ENCODE results near the gene SMPDL3A.

Gene SMPDL3A

GRCh38 chr6:122778302-122778701, 10.8 kb upstream of the SMPDL3A start:
- no peak for DNase-seq (ENCODE audit: low read depth)

- no peak for DNase-seq (ENCODE audit: low read depth)
These were observed 9.9 kb upstream of the SMPDL3A start for GRCh38 chr6:122778985-122779661.

DNA sequence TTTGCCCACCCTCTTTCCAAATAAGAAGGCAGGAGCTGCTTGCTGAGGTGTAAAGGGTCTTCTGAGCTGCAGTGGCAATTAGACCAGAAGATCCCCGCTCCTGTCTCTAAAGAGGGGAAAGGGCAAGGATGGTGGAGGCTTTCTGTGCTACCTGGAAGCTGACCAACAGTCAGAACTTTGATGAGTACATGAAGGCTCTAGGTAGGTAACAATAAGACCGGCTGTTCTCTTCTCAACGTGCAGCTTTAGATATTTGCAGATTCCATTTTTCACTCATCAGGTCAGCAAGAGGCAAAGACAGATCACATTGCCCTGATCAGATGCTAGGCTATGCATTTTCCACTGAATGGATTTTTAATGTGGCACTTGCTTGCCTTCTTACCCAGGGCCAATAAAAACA, 9.4 kb upstream of the SMPDL3A start, which contains the start of gene FABP7:
FABP7 (plus strand) TSS at position 50 of the 400 bp plus-strand sequence; CDS start at position 129, 79 bp downstream.
- DNase-seq (ENCODE audit: low read depth) = no peak

- DNase-seq (ENCODE audit: low read depth) = no peak
These were observed 8.9 kb upstream of the SMPDL3A start for GRCh38 chr6:122780114-122780513.

- DNase-seq (ENCODE audit: low read depth) = no peak
These were observed 7.3 kb upstream of the SMPDL3A start for GRCh38 chr6:122781716-122782115.

DNA sequence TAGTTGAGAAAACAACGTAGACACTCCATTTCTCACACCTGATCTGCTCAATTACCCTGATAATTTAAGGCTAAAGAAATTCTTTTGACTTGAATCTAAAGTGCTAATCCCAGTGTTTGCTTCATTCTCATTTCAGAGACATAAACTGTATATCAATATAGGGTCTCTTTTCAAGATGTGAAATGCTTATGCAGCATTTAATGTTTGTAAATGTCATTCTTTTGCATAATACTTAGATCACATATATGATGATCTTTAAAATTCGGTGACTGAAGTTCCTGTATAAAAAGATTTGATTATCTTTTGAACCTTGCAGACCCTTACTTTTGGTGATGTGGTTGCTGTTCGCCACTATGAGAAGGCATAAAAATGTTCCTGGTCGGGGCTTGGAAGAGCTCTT, 5.7 kb upstream of the SMPDL3A start:
- no peak for DNase-seq (ENCODE audit: low read depth)

GRCh38 chr6:122785891-122786290, 3.2 kb upstream of the SMPDL3A start:
- DNase-seq (ENCODE audit: low read depth) = no peak

DNA sequence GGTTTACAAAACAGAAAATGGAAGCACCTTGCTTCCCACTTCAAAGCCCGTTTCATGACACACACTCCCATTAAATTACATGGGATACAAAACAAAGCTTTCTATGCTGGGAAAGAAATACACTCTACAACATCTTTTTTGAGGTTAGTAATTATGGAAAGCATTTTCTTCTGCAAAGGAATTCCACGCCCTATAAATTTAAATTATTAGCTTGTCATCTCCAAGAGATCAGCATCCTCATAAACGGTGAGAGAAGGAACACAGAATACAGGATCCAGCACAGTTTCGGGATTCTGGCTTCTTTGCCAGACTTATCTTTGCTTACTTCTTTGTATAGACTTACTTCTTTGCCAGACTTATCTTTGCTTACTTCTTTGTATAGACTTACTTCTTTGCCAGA, 1.3 kb upstream of the SMPDL3A start:
- DNase-seq (ENCODE audit: low read depth) = no peak

GRCh38 chr6:122788208-122788607, 850 bp upstream of the SMPDL3A start:
- no peak for DNase-seq (ENCODE audit: low read depth)

- DNase-seq (ENCODE audit: low read depth) = no peak
These were observed 336 bp upstream of the SMPDL3A start for GRCh38 chr6:122788663-122789181.

DNA sequence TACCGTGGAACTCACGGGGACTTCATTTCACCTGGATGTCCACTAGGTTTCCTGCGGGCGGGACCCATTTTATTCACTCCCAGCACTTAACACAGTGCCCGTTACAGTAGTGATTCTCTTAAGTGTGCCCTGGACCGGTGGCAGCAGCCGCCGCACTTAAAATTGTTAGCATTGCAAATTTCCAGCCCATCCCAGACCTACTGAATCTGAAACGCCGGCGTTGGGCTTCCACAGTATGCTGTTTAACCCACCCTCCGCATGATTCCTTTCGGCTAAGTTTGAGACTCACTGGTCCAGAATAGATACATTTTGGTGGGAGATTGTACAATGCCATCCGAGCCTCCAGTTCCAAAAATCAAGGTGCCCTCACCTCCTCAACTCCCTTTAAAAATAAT, 967 bp downstream of the SMPDL3A start:
- no peak for DNase-seq (ENCODE audit: low read depth)

DNA sequence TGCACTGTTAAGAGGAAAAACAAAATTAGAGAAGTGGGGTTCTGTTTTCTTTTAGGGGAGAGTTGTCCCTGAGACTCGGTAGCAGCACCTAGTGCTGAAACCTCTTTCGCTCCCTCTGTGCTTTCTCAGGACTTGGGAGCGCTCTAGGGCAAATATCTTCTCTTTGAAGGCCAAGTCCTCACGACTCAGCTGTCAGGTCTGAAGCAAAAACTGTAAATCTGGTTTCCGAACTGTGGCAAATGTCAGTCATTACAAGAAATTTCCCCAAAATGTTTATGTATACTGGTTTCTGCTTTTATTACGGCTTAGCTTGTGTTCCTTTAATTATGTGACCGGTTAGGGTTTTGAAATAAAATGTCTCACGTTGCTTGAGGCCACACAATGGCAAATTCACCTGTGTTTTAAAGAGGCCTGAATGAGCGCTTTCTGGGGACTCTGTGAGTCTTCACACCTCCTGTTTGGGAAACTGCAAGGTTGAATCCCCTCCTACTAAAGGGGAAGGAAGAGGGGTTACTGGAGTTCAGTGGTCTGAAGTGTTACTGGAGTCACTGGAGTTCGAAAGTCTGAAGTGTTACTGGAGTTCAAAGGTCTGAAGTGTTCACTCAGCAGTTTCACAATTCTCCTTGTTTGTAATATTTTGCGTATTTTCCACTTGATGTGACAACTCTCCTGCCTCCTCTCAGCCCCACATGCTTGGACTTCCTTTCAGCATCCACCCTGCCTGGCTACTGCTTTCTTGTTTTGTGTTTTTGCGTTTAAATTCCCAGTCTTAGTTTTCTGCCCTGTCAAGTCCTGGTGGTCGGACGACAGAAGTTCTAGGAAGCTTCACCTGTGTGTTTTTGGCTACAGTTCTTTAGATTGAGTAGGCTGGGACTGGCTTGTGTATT, 1.6 kb downstream of the SMPDL3A start:
- no peak for DNase-seq (ENCODE audit: low read depth)

- no peak for DNase-seq (ENCODE audit: low read depth)
These were observed 2.2 kb downstream of the SMPDL3A start for GRCh38 chr6:122791310-122791679.

DNA sequence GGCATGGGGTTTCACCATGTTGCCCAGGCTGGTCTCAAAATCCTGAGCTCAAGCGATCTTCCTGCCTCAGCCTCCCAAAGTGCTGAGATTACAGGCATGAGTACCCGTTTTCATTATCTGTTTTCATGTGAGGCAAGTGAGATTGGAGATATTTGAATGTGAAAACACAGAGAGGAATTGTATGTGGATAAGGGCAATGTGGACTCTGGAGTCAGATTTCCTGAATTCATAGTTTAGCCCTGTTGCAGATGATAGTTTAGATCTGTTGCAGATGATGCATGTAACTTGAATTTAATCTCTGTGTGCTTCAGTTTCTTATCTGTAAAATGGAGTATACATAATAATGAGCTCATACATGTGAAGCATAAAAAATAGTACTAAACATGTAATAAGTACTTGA, 3.7 kb downstream of the SMPDL3A start:
- no peak for DNase-seq (ENCODE audit: low read depth)

DNA sequence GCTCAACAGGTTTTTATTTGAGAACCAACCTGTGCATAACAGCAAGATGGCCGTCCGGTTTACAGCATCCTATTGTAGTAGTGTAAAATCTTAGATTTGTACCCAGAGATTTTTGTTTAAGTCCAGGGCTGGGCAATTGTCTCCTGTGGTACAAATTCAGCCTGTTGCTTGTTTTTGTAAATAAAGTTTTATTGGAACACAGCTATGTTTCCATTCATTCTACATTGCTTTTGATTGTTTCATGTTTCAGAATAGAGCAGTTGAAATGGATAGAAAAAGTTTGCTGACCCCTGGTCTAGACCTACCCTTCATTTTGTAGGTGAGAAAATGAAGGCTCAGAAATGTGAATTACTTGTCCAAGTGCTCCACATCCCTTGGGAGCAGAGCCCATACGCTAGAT, 8.5 kb downstream of the SMPDL3A start:
- no peak for DNase-seq (ENCODE audit: low read depth)

DNA sequence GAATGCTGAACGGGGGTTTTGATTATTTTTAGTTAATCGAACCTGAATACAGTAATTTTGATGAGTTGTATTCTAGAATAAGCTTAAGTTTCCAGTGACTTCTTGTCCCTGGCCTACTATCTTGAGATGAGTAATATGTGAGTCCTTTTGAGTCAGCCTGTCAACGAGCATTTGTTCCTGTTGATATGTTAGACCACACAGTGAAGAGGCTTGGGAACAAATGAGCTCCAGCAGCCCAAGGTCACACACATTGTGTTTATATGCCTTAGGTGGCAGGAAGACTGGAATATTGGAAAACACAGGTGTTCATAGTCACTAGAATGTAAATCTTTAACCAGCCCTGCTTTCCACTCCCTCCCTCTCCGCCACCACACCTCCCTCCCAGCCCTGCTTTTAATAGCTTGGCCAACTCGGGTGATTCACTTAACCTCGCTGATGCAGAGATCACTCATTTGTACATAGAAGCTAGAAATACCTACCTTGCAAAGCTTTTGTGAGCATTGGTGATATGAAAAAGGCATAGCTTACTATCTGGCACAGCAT, 9.1 kb downstream of the SMPDL3A start:
- no peak for DNase-seq (ENCODE audit: low read depth)

- DNase-seq (ENCODE audit: low read depth) = no peak
These were observed 10.2 kb downstream of the SMPDL3A start for GRCh38 chr6:122799140-122799745.

DNA sequence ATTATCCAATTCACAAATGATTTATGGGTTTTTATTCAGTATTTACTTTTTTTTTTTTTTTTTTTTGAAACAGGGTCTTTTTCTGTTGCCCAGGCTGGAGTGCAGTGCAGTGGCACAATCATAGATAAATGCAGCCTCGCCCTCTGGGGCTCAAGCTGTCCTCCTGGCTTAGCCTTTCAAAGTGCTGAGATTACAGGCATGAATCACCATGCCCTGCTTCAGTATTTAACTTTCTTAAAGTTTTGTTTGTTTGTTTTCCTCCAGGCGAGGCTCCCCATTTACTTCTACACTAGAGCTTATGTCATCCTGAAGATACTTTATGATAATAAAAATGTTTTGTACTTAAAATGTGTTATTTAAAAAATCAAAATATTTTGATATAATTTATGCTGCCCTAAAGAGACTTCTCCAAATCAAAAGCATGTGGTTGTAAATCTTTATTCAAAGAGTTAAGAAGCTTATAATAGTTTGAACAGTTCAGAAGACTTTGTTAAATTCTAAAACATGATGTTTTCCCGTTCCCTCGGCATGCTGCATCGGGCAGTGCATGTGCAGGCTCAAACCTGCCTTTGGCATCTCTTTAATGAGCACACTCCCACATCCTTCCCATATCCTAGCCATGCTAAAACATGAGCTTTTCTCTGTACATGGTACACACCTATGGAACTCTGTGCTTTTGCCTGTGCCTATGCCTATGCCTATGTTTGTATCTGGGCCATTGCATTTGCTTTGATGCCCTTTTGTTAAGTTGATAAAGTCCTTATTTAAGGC, 11.0 kb downstream of the SMPDL3A start:
- no peak for DNase-seq (ENCODE audit: low read depth)

DNA sequence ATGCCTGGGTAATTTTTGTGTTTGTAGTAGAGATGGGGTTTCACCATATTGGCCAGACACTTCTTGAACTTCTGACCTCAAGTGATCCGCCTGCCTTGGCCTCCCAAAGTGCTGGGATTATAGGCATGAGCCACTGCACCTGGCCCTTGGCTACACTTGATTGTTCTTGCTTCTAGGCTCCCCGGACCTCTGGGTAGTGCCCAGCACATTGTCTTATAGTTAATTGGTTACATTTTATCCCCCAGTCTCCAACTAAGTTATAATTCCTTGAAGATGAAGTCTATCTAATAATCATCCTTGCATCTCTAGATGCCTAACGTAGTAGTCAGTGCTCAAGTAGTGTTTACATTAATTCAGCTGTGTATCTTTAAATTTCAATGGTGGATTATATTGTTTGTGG, 11.8 kb downstream of the SMPDL3A start:
- no peak for DNase-seq (ENCODE audit: low read depth)

- DNase-seq (ENCODE audit: low read depth) = no peak
These were observed 12.3 kb downstream of the SMPDL3A start for GRCh38 chr6:122801397-122801796.

- no peak for DNase-seq (ENCODE audit: low read depth)
These were observed 14.2 kb downstream of the SMPDL3A start for GRCh38 chr6:122803171-122803661.
